Measurements from ENCODE around the gene LRBA.

The LRBA gene

GRCh38 chr4:150264595-150265161 lies 750.4 kb downstream of the LRBA start:
- no peak for TF ChIP-seq CTCF (IDR thresholded peaks at IDR 0.05; ENCODE audit: control insufficient read depth, extremely low read depth, insufficient read depth)
- H3K4me3 ChIP-seq (ENCODE audit: low read depth, low read length): no peak overlapping the region
- no peak for DNase-seq (ENCODE audit: low read depth)

GRCh38 chr4:150262611-150263010 lies 752.5 kb downstream of the LRBA start:
- TF ChIP-seq CTCF (IDR thresholded peaks at IDR 0.05; ENCODE audit: control insufficient read depth, extremely low read depth, insufficient read depth): no peak
- no peak overlapping the region for H3K4me3 ChIP-seq (ENCODE audit: low read depth, low read length)
- DNase-seq (ENCODE audit: low read depth): no peak

- H3K4me3 ChIP-seq (ENCODE audit: low read depth, low read length): no peak overlapping the region
- TF ChIP-seq CTCF (IDR thresholded peaks at IDR 0.05; ENCODE audit: control insufficient read depth, extremely low read depth, insufficient read depth): no peak
- no peak for DNase-seq (ENCODE audit: low read depth)
Measured at GRCh38 chr4:150261571-150261970, 753.5 kb downstream of the LRBA start.

GRCh38 chr4:150259861-150260567 lies 755.1 kb downstream of the LRBA start:
- no peak overlapping the region for H3K4me3 ChIP-seq (ENCODE audit: low read depth, low read length)
- no peak for TF ChIP-seq CTCF (IDR thresholded peaks at IDR 0.05; ENCODE audit: control insufficient read depth, extremely low read depth, insufficient read depth)
- no peak for DNase-seq (ENCODE audit: low read depth)

- no peak for TF ChIP-seq CTCF (IDR thresholded peaks at IDR 0.05; ENCODE audit: control insufficient read depth, extremely low read depth, insufficient read depth)
- no peak overlapping the region for H3K4me3 ChIP-seq (ENCODE audit: low read depth, low read length)
- no peak for DNase-seq (ENCODE audit: low read depth)
Measured at GRCh38 chr4:150258569-150258968, 756.5 kb downstream of the LRBA start.

- no peak overlapping the region for H3K4me3 ChIP-seq (ENCODE audit: low read depth, low read length)
- no peak for DNase-seq (ENCODE audit: low read depth)
- TF ChIP-seq CTCF (IDR thresholded peaks at IDR 0.05; ENCODE audit: control insufficient read depth, extremely low read depth, insufficient read depth): no peak
Measured at GRCh38 chr4:150256841-150257730, 758.0 kb downstream of the LRBA start.
